Osteoblast (primary cell): ENCODE results near the gene RLN1. TPM values are rescaled to one million over a fixed set of nuclear protein-coding genes. Genes with fewer than 3 reads are reported as not detected.

Source experiments
- DNase-seq: peaks from one replicate; pipeline ENCODE4 v3.0.0; 2011; ENCODE audit warnings: low spot score, mixed read lengths; ENCODE audit not compliant: insufficient read length; ENCODE audit errors: missing footprints
- H2AFZ ChIP-seq: 2 replicates; pipeline ENCODE4 v1.6.0; 2011; ENCODE audit warnings: mild to moderate bottlenecking, low read length
- H3K27ac ChIP-seq: 2 replicates; pipeline ENCODE4 v1.5.1; 2011; ENCODE audit warnings: mild to moderate bottlenecking, low read depth, low read length, moderate library complexity
- H3K27me3 ChIP-seq: 2 replicates; pipeline ENCODE4 v1.6.0; 2012; ENCODE audit warnings: mild to moderate bottlenecking, control low read depth, inconsistent platforms, low read length, moderate library complexity; ENCODE audit not compliant: insufficient read depth
- H3K36me3 ChIP-seq: 2 replicates; pipeline ENCODE4 v1.5.1; 2011; ENCODE audit warnings: mild to moderate bottlenecking, low read length, control low read depth, moderate library complexity; ENCODE audit not compliant: insufficient read depth
- H3K4me1 ChIP-seq: 2 replicates; pipeline ENCODE4 v1.5.1; 2011; ENCODE audit warnings: mild to moderate bottlenecking, low read length, control low read depth, moderate library complexity; ENCODE audit not compliant: insufficient read depth
- H3K4me2 ChIP-seq: 2 replicates; pipeline ENCODE4 v1.6.0; 2011; ENCODE audit warnings: mild to moderate bottlenecking, low read length; ENCODE audit not compliant: insufficient read depth
- H3K4me3 ChIP-seq: fragments of 200-600 bp; sonication (generic); 3 replicates; pipeline ENCODE4 v1.5.1; 2012; ENCODE audit warnings: mild to moderate bottlenecking, low read length, inconsistent platforms; ENCODE audit not compliant: insufficient read depth
- H3K79me2 ChIP-seq: 2 replicates; pipeline ENCODE4 v1.6.0; 2012; ENCODE audit warnings: mild to moderate bottlenecking, low read length, control low read depth, inconsistent platforms; ENCODE audit not compliant: insufficient read depth
- H3K9me3 ChIP-seq: 2 replicates; pipeline ENCODE4 v1.5.1; 2011; ENCODE audit warnings: low read depth, low read length, control low read depth
- H4K20me1 ChIP-seq: 2 replicates; pipeline ENCODE4 v1.6.0; 2012; ENCODE audit warnings: mild to moderate bottlenecking, low read length, control low read depth; ENCODE audit not compliant: insufficient read depth
- total RNA-seq: library from RNA; depleted of rRNA; stranded (reverse); fragments of >200 nt; gene quantifications from 2 replicates; pipeline ENCODE4 v1.2.3, GENCODE V29; 2012
- TF ChIP-seq, protein P1 (sequence below): IDR thresholded peaks from 2 replicates; pipeline ENCODE4 v1.5.1; 2011; ENCODE audit warnings: mild to moderate bottlenecking, low read depth, low read length, moderate library complexity; ENCODE audit errors: extremely low read depth

Gene RLN1
- total RNA-seq, 1 donor: not detected

DNA sequence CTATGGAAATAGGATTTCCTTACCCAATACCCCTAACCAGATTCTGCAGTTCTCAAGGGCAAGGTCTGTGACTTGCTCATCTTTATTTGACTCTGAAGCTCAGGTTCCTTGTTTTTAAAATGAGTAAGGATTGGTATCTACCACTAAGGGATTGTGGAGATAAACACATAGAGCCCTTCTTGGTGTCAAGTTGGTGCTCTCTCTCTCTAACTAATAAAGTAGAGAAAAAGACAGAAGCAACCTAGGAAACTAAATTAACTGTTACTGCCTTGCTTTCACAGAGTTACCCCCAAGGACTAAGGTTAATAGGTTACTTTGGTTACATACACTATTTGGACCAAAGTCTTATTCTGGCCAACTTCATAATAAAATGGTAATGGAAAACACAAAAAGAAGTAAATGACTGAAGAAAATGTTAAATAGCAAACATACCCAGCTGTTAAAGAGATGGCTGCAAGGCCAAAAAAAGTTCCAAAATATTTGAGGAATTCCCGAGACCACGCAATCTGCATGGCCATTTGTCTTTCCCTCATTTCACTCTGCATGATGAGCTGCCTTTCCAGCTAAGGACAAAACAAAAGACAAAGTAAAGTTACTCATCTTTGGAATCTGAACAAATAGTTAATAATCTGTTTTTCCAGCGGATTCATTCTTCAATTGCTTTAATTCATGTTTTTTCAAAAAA lies 21.8 kb upstream of the RLN1 start:
- DNase-seq: no peak
- no peak overlapping the region for H3K4me3 ChIP-seq
- no peak overlapping the region for H2AFZ ChIP-seq
- H3K79me2 ChIP-seq: no peaks in the 10 kb centered on the region
- H3K4me2 ChIP-seq: no peak overlapping the region
- peaks cover 3% of the 10 kb centered on the region for H4K20me1 ChIP-seq
- H3K27ac ChIP-seq: no peak overlapping the region
- H3K36me3 ChIP-seq: no peaks in the 10 kb centered on the region
- H3K9me3 ChIP-seq: no peaks in the 10 kb centered on the region
- H3K27me3 ChIP-seq: no peaks in the 10 kb centered on the region
- H3K4me1 ChIP-seq: no peaks in the 10 kb centered on the region
- TF ChIP-seq, protein P1, sequence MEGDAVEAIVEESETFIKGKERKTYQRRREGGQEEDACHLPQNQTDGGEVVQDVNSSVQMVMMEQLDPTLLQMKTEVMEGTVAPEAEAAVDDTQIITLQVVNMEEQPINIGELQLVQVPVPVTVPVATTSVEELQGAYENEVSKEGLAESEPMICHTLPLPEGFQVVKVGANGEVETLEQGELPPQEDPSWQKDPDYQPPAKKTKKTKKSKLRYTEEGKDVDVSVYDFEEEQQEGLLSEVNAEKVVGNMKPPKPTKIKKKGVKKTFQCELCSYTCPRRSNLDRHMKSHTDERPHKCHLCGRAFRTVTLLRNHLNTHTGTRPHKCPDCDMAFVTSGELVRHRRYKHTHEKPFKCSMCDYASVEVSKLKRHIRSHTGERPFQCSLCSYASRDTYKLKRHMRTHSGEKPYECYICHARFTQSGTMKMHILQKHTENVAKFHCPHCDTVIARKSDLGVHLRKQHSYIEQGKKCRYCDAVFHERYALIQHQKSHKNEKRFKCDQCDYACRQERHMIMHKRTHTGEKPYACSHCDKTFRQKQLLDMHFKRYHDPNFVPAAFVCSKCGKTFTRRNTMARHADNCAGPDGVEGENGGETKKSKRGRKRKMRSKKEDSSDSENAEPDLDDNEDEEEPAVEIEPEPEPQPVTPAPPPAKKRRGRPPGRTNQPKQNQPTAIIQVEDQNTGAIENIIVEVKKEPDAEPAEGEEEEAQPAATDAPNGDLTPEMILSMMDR: no peak

DNA sequence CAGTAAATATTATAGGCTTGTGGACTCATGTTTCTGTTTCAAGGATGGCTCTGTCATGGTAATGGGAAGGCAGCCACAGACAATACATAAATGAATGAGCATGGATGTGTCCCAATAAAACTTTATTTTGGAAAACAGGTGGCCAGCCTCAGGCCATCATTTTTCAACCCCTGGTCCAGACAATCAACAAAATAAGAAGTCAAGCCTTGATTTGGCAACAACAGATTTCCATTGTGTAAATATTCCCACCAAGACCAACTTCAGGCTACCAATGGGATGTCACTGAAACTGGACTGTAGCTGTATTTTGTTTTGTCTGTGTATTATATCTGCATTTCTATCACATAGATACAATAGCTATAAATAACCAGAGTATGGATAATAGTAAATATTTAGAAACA lies 20.7 kb upstream of the RLN1 start:
- Histone ChIP-seq H3K4me3 (no peak overlapping the region), H3K27ac (no peak overlapping the region)

DNA sequence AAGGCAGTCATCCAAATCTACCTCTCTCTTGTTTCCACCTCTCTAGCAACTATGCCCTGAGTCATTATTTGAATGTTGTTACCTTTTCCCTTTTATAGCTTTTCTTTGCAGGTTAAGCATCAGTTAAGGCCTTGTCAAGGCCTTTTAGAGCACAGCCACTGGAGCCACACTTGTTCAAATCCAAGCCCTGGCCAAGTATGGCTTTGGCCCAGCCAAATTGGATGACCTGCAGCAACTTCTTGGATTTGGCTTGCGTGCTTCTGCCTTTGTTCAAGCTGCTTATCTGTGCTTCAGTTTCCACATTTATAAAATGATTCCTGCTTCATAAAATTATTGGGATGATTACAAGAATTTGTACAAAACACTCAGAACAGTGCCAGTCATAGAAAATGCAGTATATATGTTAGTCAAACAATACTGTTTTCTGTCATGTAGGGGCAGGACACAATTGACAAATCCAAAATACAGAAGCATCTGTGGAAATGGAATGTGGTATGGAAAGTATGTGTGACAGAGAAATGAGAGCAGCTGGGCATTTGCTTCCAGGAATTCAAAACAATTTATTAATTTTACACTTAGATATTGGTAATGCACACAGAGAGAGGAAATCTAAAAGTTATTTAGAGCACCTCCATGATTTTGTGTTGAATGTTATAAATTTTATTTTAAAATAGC lies 17.9 kb upstream of the RLN1 start:
- DNase-seq: no peak
- TF ChIP-seq, protein P1: no peak
- Histone ChIP-seq H3K4me3 (no peak overlapping the region), H3K27me3 (no peaks in the 10 kb centered on the region), H2AFZ (no peak overlapping the region), H3K79me2 (no peaks in the 10 kb centered on the region), H3K9me3 (no peaks in the 10 kb centered on the region), H3K4me2 (no peak overlapping the region), H3K27ac (no peak overlapping the region), H3K4me1 (no peaks in the 10 kb centered on the region), H3K36me3 (no peaks in the 10 kb centered on the region), H4K20me1 (no peaks in the 10 kb centered on the region)

More for the DNA sequence above, 20.7 kb upstream of the RLN1 start:
- no peaks in the 10 kb centered on the region for H3K79me2 ChIP-seq
- TF ChIP-seq, protein P1: no peak
- H4K20me1 ChIP-seq: peaks cover 3% of the 10 kb centered on the region
- H3K4me2 ChIP-seq: no peak overlapping the region
- H3K27me3 ChIP-seq: no peaks in the 10 kb centered on the region
- no peak overlapping the region for H2AFZ ChIP-seq
- DNase-seq: no peak
- no peaks in the 10 kb centered on the region for H3K36me3 ChIP-seq
- H3K4me1 ChIP-seq: no peaks in the 10 kb centered on the region
- no peaks in the 10 kb centered on the region for H3K9me3 ChIP-seq

DNA sequence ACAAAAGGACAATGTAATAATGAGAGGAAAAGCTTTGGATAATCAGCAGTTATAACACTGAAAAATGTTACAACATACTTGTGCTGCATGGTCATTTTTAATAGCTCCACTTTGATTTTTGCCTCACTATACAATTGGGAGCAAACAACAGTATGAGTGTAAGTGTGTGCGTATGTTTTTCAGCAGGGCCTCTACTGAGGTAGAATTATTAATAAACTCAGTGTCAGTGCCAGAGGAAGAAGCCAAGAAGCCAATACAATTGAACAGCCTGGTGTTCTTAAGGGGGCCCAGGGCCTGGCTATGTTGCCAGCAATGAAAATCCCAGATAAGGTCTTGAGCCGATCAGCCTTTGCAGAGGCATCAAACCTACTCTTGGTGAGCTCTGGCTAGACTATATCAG lies 16.1 kb upstream of the RLN1 start:
- Histone ChIP-seq H3K36me3 (no peaks in the 10 kb centered on the region), H3K27ac (no peak overlapping the region)
- TF ChIP-seq, protein P1: no peak

More for the DNA sequence above, 16.1 kb upstream of the RLN1 start:
- no peak for DNase-seq
- H3K9me3 ChIP-seq: no peaks in the 10 kb centered on the region
- no peaks in the 10 kb centered on the region for H3K27me3 ChIP-seq
- no peaks in the 10 kb centered on the region for H3K79me2 ChIP-seq
- H2AFZ ChIP-seq: no peak overlapping the region
- no peaks in the 10 kb centered on the region for H4K20me1 ChIP-seq
- H3K4me1 ChIP-seq: no peaks in the 10 kb centered on the region
- no peak overlapping the region for H3K4me3 ChIP-seq
- no peak overlapping the region for H3K4me2 ChIP-seq
